Prostate gland (tissue), 2 donors: ENCODE results near the gene TMEM59L.
A peak's percentile ranks its signal among the peaks of the same experiment; 100 is the strongest.

Source experiments
- CTCF ChIP-seq, 4 experiments: fragments of 200-600 bp in 2 of 4; fragments of 450-650 bp in 2 of 4; sonication (generic) in 2 of 4; IDR thresholded peaks; 1 replicate in 3 of 4; 2 replicates in 1 of 4; pipeline ENCODE4 v1.5.1; 2016 to 2019; ENCODE audit warnings: antibody characterized with exemption in 4 of 4, mild to moderate bottlenecking in 2 of 4, moderate library complexity in 2 of 4
- POLR2A ChIP-seq: fragments of 450-650 bp; IDR thresholded peaks from one replicate; pipeline ENCODE4 v1.6.1; 2016; ENCODE audit warnings: antibody characterized with exemption, mild to moderate bottlenecking

- TF ChIP-seq CTCF (IDR thresholded peaks at IDR 0.05) (peak in 2 of 4 experiments; percentile 45 to 48), POLR2A (no peak)
These were observed 23.0 kb upstream of the TMEM59L start for GRCh38 chr19:18589380-18590272.
